Colon (tissue), 2 donors: ENCODE data around the gene DTNB.
A peak's percentile ranks its signal among the peaks of the same experiment; 100 is the strongest.

Experiments used
- FAIRE-seq: peaks from 2 replicates; lab custom pipeline; 2012; peaks lifted over from hg19 to GRCh38; lab: Jason Lieb, UNC
- donor health status: control.
- donor health status: control.

The DTNB gene

GRCh38 chr2:25369876-25370275, 303.5 kb downstream of the DTNB start:
- no peak for FAIRE-seq

DNA sequence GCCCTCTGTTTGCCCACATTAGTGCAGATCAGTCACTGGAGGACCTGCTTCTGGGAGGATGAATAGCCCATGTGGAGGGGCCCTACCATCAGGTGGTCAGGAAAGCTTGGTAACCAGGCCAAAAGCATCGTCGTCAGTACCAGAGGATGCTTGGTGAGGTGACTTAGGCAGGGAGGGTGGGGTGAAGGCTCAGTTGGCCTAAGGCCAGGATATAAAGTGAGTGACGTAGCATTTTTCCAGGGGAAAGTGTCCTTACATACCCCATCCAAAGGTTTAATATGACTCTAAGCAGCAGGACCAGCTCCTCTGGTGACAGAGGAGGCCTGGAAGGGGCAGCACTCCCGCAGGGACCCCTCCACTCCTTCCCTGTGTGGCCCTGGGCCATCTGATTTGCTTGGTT, 303.9 kb downstream of the DTNB start:
- no peak for FAIRE-seq

- FAIRE-seq = no peak
These were observed 304.7 kb downstream of the DTNB start for GRCh38 chr2:25368660-25369059.

- no peak for FAIRE-seq
These were observed 306.1 kb downstream of the DTNB start for GRCh38 chr2:25367296-25367695.

GRCh38 chr2:25366629-25367028, 306.7 kb downstream of the DTNB start:
- no peak for FAIRE-seq

DNA sequence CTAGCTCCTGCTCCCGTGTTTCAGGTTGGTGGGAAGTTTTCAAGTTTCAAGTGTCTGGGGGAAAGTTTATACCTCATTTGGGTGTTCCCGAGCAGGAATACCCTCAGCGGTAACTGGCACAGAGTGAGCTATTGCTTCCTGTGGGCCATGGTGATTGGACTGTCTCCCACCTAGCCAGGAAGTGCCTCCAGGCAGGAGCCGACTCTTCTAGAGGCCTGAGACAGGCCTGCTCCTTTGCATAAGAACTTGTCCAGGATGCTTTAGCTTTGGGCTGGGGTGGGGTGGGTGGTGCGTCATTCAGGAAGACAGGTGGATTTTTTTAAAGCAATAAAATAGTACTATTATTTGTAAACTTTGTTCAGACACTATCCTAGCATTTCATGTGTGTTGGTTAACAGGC, 308.1 kb downstream of the DTNB start:
- no peak for FAIRE-seq

GRCh38 chr2:25363733-25364132, 309.6 kb downstream of the DTNB start:
- no peak for FAIRE-seq

DNA sequence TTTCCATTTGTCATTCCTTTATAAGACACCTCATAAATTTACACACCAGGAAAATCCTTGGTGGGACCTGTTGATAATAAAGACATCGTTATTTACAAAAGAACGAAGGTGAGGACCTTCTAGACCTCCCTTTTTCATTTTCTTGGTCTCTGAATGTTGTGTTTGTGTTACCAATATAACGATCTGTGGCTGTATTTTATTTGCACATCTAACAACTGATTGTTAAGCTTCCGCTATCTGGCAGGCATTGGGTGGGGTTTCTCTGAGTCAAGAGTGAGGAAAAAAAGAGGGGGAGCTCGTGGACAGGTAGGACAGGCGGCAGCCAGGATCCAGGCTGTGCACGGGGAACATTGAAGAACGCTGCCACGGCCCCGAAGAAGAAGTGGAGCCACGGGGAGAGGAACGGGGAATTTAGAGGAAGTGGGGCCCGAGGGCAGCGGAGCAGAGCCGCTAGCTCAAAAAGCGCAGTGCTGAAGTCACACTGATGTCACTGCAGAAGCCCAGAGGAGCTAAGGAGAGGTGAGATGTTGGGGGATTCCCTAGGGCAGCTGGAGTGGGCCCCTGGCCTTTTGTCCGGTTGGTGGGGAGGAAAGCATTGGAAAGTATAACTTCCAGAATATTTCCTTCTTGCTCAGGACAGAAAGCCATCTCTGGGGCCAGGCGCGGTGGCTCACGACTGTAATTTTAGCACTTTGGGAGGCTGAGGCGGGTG, 310.8 kb downstream of the DTNB start:
- FAIRE-seq = no peak

- FAIRE-seq = peak; percentile 69
These were observed 311.3 kb downstream of the DTNB start for GRCh38 chr2:25362049-25362433.

DNA sequence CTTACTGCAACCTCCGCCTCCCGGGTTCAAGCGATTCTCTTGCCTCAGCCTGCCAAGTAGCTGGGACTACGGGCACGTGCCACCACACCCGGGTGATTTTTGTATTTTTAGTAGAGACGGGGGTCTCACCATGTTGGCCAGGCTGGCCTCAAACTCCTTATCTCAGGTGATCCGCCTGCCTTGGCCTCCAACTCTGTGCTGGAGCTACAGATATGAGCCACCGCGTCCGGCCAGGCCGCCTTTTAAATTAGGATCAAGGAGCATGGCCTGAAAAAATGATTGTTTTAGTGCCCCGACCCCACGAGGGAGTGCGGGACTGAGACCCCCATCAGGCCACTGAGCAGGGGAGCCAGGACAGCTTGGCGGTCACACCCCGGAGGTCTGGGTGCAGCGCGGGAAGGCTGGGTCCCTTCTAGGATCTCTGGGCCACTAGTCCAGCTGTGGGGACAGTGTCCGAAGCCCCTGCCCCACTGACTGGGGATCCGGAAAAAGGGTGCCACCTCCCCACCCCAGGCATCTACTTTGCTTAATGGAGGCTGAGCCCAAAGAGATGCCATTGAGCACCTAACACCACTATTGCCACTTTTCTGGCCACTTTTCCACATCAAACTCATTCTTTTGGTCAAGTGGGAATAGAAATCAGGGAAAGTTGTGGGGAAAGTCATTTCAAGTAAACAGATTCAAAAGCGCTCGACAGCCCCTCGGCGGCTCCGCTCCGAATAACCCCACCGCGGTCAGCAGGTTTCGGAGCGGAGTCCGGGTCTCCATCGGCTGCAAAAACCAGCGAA, 311.9 kb downstream of the DTNB start:
- no peak for FAIRE-seq

DNA sequence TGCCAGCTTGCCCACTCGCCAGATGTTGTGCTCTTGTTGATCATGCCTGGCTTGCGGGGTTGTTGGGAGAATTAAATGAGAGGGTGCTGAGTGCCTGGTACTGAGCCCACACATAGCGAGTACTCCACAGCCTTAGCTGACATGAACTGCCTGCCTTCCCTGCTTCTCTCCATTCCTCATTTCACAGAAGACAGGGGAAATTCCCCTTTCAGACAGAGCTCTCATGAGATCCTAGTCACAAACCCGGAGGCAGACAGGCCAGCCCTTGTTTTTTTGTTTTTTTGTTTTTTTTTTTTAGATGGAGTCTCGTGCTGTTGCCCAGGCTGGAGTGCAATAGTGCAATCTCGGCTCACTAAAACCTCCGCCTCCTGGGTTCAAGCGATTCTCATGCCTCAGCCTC, 314.5 kb downstream of the DTNB start:
- no peak for FAIRE-seq

DNA sequence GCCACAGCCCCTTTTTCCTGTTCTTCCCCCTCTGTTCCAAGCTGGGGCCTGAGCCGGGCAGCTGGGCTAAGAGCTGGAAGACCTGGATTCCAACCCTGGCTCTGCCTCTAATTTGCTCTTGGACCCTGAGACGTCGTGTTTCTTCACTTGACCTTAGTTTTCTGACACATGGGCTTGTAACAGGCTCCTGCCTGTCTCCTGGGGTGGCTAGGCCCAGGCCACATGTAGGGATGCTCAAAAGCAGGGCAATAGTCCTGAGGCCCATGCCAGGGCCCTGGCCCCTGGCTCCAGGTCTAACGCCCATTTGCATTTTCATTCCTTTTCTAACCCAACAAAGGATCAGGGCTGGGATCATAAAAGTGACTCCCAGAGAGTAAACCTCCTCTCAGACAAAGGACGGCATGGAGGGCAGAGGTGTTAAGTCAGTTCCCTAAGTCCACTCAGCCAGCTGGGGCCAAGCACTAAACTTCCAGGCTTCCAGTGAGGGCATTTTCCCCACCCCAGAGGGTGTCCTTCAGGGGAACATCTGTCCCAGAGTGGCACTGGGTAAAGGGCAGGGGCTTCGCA, 315.0 kb downstream of the DTNB start:
- FAIRE-seq = no peak

DNA sequence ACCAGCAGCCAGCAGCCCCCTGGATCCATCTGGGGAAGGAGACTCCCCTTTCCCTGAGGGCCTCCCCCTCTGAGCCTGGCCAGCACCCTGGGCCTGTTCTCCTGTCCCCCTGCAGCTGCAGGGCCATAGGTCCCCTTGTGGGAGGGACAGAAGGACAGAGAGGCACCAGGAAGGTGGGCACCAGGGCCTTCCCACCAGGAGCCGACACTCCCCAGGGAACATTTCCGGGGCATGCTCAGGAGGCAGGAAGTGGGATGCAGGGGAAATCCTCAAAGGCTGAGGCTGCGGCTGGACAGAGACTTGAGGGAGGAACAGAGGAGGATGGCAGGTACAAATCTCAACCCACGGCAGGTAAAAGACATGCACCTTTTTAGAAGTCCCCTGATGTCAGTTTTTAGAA, 317.3 kb downstream of the DTNB start:
- no peak for FAIRE-seq

DNA sequence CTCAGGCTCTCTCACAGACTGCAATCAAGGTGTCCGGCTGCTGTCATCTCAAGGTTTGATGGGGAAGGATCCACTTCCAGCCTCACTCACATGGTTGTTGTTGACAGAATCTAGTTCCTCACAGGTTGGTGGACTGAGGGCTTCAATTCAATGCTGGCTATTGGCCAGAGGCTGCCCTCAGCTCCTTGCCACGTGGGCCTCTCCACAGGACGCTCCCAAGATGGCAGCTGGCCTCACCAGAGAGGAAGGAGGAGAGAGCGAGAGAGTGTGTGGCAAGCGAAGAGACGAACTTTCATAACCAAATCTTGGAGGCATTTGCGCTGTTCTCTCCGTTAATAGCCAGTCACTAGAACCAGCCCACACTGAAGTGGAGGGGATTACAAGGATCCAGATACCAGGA, 318.1 kb downstream of the DTNB start:
- FAIRE-seq = no peak

GRCh38 chr2:25354116-25354515, 319.3 kb downstream of the DTNB start:
- no peak for FAIRE-seq

DNA sequence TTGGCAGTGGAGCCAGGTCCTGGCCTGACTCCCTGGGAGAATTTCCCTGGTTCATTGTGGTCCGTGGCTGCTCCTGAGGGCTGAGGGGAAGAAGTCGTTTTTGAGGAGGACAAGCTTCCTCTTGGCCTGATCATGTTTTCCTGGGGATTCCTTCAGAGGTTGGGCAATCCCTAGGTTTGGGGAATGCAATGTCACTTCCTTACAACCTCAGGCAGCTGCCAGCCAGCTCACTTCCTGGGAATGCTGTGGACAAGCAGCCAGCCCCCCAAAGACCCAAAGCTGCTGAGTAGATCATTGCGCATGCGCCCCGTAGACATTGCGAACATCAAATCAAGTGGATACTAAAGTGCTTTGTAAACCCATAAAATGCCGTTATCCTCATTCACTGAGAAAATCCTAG, 324.0 kb downstream of the DTNB start:
- FAIRE-seq = no peak

DNA sequence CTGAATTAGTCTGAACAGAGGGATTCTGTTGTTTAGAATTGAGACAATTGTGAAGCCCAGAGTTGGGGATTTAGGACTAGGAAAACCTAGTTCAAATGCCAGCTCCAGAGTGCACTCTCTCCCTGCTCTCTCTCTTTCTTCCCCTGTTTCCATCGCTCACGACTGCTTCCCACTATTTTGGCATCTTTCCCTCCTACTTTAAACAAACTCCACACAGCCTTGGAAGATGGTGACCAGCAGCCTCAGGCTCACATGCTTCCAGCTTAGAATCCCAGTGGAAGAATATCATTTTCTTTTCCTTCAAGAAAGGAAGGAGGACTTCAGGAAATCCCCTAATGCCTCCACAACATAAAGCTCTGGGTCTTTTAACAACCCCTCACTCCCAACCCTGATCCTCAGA, 325.5 kb downstream of the DTNB start:
- FAIRE-seq = no peak

- FAIRE-seq = no peak
These were observed 326.1 kb downstream of the DTNB start for GRCh38 chr2:25347205-25347815.

DNA sequence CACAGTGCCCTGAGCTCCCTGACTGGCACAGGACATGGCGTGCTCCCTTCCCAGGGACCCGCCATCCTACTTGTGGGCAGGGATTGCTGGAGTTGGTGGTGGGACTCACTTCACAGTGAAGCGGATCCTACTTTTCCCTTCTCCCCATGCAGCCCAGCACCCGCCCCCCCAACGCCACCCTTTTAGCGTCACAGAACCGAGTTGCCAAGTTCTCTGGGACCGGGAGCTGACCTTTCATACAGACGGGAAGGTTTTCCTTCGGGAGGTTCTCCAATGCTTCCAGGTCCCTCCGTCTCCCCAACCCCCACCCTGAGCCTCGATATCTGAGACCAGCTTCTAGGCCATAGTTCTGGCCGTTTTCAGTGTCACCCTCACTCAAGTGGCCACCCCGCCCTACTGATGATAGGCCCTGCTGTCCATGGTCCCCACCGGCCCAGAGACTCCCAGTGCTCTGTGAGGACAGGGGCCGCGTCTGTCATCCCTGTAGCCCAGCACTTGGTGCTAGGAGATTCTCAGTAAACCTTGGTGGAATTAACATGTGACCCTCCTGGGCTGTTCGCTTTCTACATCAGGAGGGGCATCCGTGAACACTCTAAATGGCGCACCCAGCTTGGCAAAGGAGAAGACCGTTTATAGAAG, 330.1 kb downstream of the DTNB start:
- no peak for FAIRE-seq

DNA sequence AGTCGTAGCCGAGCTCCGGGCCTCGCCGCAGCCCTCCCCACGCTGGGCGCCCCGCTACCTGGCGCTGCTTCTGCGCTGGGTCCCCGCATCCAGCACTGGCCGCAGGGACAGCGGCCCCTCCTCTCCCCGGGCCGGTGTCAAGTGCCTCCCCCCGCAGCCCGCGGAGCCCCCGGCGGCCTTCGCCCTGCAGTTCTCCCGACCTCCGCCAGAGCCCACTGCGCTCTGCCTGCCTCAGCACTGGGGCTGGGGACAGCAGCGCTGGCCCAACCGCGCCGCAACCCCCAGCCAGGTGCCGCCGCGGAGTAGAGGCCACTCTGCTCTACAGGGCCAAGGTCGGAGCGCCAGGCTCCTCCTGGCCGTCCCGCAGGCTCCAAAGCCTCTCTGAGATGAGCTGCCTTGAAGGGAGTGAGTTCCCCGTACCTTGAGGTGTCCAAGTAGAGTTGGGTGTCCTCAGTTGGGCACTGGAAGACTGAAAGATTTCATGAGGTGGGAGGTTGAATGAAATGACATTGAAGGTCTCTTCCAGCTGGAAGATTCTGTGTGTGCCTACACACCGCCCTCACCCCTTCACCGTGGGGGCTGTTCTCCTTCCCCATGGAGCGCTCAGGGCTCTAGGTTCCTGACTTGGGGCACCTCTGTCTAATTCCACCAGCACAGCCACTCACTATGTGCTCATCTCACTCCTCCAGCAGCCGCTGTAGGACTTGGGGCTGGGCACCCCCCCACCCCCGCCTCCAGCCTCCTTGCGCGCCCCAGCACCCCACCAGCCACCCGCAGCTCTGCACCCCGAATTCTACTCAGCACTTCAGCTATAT, 330.8 kb downstream of the DTNB start:
- FAIRE-seq = no peak

- FAIRE-seq = no peak
These were observed 331.5 kb downstream of the DTNB start, which contains the start of gene DNMT3A for GRCh38 chr2:25341753-25342371. Gene DNMT3A (minus strand): TSS chr2:25341925. CDS start chr2:25313984, 27,941 bp downstream.
